Small intestine (tissue), 7 donors: ENCODE data around the gene CKMT2. TPM values are rescaled to one million over a fixed set of nuclear protein-coding genes. Genes with fewer than 3 reads are reported as not detected.

Source experiments
- DNase-seq, 2 donors: peaks; one replicate each; pipeline versions ENCODE4 v3.0.0 to v3.0.0-alpha.2; 2013
- FAIRE-seq: peaks from 2 replicates; lab custom pipeline; 2012; peaks lifted over from hg19 to GRCh38; lab: Jason Lieb, UNC
- H3K27ac ChIP-seq, 3 donors: one replicate each; pipeline ENCODE4 v1.5.1; 2013; ENCODE audit warnings: low read length in 2 of 3, mild to moderate bottlenecking in 2 of 3, control low read depth in 1 of 3, inconsistent platforms in 1 of 3, low read depth in 1 of 3, moderate library complexity in 1 of 3
- H3K27me3 ChIP-seq, 3 donors: one replicate each; pipeline ENCODE4 v1.6.1; 2013; ENCODE audit warnings: low read length in 3 of 3, inconsistent platforms in 1 of 3; ENCODE audit not compliant: control insufficient read depth in 3 of 3, insufficient read depth in 3 of 3
- H3K36me3 ChIP-seq, 3 donors: one replicate each; pipeline ENCODE4 v1.6.1; 2013; ENCODE audit warnings: low read length in 3 of 3, inconsistent platforms in 1 of 3, low read depth in 1 of 3, mild to moderate bottlenecking in 1 of 3, moderate library complexity in 1 of 3; ENCODE audit not compliant: control insufficient read depth in 3 of 3, insufficient read depth in 2 of 3
- H3K4me1 ChIP-seq, 3 donors: one replicate each; pipeline ENCODE4 v1.6.1; 2013; ENCODE audit warnings: low read length in 2 of 3, inconsistent platforms in 1 of 3, low read depth in 1 of 3, mild to moderate bottlenecking in 1 of 3, moderate library complexity in 1 of 3; ENCODE audit not compliant: control insufficient read depth in 3 of 3, insufficient read depth in 2 of 3
- H3K4me3 ChIP-seq, 3 donors: one replicate each; pipeline ENCODE4 v1.5.1; 2013; ENCODE audit warnings: low read length in 3 of 3, control low read depth in 1 of 3, inconsistent platforms in 1 of 3, low read depth in 1 of 3, mild to moderate bottlenecking in 1 of 3, moderate library complexity in 1 of 3
- H3K9me3 ChIP-seq, 2 donors: one replicate each; pipeline ENCODE4 v1.6.1; 2013; ENCODE audit warnings: low read depth in 1 of 2, low read length in 1 of 2; ENCODE audit not compliant: control insufficient read depth in 2 of 2, insufficient read depth in 1 of 2
- WGBS, 3 donors: extraction: QIAGEN DNeasy Blood & Tissue Kit; methylation state at CpG; one replicate each; pipeline ENCODE4 v1.1.7; 2013; 5-methylcytosine and 5-hydroxymethylcytosine counted together
- polyA plus RNA-seq, 4 donors: library from polyadenylated mRNA; stranded (reverse) in 3 of 4; unstranded in 1 of 4; fragments of 200-250 nt in 3 of 4; fragments of 120-200 nt in 1 of 4; gene quantifications; one replicate each; pipeline versions ENCODE4 v1.2.1 to v1.2.3, GENCODE V29; 2013
- donor health status: healthy with polysubstance abuse.
- donor health status: control.
- donor health status: control.
- donor health status: Bipolar disorder and iron deficiency.
- donor health status: healthy.

CKMT2 gene
- polyA plus RNA-seq, 4 donors: 1.9 to 9.7 (median 2.5) TPM

DNA sequence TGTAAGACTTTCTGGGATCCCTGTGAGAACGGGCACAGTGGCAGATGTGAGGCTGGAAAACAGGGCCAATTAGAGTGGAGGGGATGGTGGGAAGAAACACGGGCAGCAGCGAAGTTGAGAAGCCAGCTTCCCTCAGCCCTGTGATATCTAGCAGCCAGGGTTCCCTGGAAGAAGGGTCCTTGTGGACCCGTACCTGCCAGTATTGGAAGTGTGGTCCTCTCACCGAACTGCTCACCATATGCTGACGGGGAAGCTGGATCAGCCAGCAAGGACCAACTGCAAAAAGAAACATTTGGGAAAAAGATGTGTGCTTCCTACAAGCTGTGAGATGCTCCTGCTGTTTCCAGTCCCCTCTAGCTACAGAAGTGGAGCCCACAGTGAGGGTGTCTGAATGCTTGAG lies 13.6 kb downstream of the CKMT2 start:
- H3K27me3 ChIP-seq: no peaks in the 10 kb centered on the region
- H3K4me3 ChIP-seq: no peak overlapping the region
- peaks cover 0 to 10% (median 0%) of the 10 kb centered on the region in 3 donors for H3K36me3 ChIP-seq
- H3K4me1 ChIP-seq: peaks cover 0 to 3% (median 0%) of the 10 kb centered on the region in 3 donors
- no peak overlapping the region for H3K27ac ChIP-seq
- DNase-seq (no peak), FAIRE-seq (no peak)
- H3K9me3 ChIP-seq: no peaks in the 10 kb centered on the region
- 94 to 99% (median 97%) methylated on average over 6 of the region's 6 CpGs for WGBS, 3 donors

DNA sequence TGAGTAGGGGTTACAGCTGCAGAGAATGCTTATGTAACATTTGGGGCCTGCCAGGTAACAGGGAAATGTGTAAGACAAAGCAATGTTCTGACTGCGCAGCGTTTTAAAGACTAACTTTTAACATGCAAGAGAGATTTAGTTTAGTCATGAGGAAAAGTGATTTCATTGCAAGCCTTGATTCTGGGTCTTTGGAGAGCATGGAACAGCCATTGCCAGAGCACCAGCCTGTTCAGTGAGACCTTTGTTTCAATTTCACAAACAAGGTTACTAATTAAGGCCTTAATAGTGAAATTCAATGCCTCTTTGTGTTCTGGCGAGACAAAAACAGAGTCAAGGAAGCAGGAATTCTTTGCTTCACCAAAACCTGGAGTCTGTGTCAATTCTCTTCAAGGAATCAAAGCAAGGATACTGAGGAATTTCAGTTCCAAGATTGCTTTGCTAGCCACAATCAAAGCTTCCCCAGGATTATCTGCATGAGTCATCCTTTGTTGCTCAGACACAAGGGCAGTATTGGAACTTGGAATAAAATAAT lies 14.4 kb downstream of the CKMT2 start:
- 71 to 74% (median 72%) methylated on average over 3 of the region's 3 CpGs for WGBS, 3 donors
- DNase-seq (peak in 1 of 2 donors; percentile 7), FAIRE-seq (no peak)
- H3K27me3 ChIP-seq: no peaks in the 10 kb centered on the region
- no peak overlapping the region for H3K4me3 ChIP-seq
- no peaks in the 10 kb centered on the region for H3K9me3 ChIP-seq
- peaks cover 0 to 10% (median 0%) of the 10 kb centered on the region in 3 donors for H3K36me3 ChIP-seq
- no peak overlapping the region for H3K27ac ChIP-seq
- peaks cover 0 to 3% (median 0%) of the 10 kb centered on the region in 3 donors for H3K4me1 ChIP-seq

DNA sequence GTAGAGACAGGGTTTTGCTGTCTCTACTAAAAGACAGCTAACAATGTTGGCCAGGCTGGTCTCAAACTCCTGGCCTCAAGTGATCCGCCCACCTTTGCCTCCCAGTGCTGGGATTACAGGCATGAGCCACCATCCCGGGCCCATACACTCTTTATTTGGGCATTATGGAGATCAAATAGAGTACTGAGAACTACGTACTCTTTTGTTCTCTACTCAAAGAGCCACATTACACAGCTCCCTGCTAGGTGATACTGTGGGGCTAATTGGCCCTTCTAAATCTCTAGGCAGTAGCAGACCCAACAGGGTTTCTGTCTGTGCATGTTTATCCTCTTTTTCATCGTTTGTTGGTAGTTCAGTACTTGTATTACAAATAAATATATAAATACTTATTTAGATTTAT lies 16.1 kb downstream of the CKMT2 start:
- peaks cover 0 to 14% (median 0%) of the 10 kb centered on the region in 3 donors for H3K36me3 ChIP-seq
- H3K27me3 ChIP-seq: no peaks in the 10 kb centered on the region
- FAIRE-seq: no peak
- DNase-seq: no peak
- no peaks in the 10 kb centered on the region for H3K9me3 ChIP-seq
- H3K4me1 ChIP-seq: no peaks in the 10 kb centered on the region
- H3K27ac ChIP-seq: no peak overlapping the region
- 91 to 98% (median 94%) methylated on average over 4 of the region's 4 CpGs for WGBS, 3 donors
- no peak overlapping the region for H3K4me3 ChIP-seq

DNA sequence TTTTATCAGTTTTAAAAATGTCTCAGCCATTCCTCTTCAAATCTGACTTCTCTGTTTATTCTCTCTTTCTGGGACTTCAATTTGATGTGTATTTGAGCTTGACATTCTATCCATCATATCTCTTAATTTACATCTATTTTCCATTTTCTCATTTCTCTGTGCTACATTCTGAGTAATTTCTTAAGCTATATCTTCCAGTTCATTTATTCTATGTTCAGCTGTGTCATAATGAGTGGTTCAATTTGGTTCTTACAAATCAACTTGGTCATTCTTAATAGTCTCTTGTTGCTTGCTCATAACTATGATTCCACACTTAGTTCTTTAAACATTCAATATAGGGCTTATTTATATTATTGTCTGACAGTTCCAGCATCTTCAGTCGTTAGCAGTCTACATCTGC lies 16.9 kb downstream of the CKMT2 start:
- H3K27ac ChIP-seq: no peak overlapping the region
- H3K27me3 ChIP-seq: no peaks in the 10 kb centered on the region
- no peak overlapping the region for H3K4me3 ChIP-seq
- 92 to 100% (median 95%) methylated on average over 1 of the region's 1 CpG for WGBS, 3 donors
- peaks cover 0 to 20% (median 0%) of the 10 kb centered on the region in 3 donors for H3K36me3 ChIP-seq
- H3K9me3 ChIP-seq: no peaks in the 10 kb centered on the region
- FAIRE-seq (no peak), DNase-seq (no peak)
- H3K4me1 ChIP-seq: no peaks in the 10 kb centered on the region

DNA sequence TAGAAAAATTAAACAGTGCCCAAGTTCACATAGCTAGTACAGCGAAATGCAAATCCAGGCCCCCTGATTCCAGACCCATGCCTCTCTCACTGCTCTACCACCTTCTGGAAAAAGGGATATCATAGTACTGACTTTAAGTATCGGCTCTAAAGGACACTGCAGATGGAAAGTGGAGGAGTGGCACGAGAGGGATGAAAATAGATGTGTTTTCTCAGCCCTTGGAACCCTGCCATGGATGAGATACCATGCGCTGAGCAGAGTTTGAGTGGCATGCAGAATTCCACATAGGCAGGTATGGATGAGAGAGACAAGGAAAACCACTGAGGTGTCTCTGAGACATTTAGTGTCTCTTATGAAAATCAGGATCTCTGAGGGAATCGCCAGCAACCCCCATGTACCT lies 18.8 kb downstream of the CKMT2 start:
- Histone ChIP-seq H3K9me3 (no peaks in the 10 kb centered on the region), H3K27me3 (no peaks in the 10 kb centered on the region), H3K36me3 (peaks cover 0 to 18% (median 0%) of the 10 kb centered on the region in 3 donors), H3K27ac (no peak overlapping the region), H3K4me3 (no peak overlapping the region), H3K4me1 (no peaks in the 10 kb centered on the region)
- 71 to 76% (median 73%) methylated on average over 5 of the region's 5 CpGs for WGBS, 3 donors
- DNase-seq: no peak
- FAIRE-seq: no peak

DNA sequence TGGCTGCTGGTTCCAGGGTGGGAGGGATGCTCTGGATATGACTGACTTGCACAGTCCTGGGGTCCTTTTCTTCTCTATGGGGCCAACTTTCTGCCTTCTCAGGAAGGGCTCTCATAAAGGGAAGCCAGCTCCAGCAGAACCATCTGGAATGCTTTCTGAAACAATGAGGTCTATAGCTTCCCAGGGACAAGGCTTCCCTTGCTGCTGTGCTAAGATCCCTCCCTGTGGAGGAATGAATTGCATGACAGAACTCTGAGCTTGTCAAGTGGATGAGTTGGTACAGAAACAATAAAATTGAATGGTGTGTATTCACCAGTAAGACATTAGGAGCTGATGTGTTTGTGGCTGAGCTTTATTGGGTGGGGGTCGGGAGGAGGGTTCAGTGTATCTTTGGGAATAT lies 19.8 kb downstream of the CKMT2 start:
- DNase-seq (no peak), FAIRE-seq (no peak)
- WGBS, 3 donors: 90 to 94% (median 92%) methylated on average over 1 of the region's 1 CpG
- H3K27me3 ChIP-seq: no peaks in the 10 kb centered on the region
- H3K4me1 ChIP-seq: no peaks in the 10 kb centered on the region
- H3K4me3 ChIP-seq: no peak overlapping the region
- H3K27ac ChIP-seq: no peak overlapping the region
- peaks cover 0 to 18% (median 0%) of the 10 kb centered on the region in 3 donors for H3K36me3 ChIP-seq
- H3K9me3 ChIP-seq: no peaks in the 10 kb centered on the region

DNA sequence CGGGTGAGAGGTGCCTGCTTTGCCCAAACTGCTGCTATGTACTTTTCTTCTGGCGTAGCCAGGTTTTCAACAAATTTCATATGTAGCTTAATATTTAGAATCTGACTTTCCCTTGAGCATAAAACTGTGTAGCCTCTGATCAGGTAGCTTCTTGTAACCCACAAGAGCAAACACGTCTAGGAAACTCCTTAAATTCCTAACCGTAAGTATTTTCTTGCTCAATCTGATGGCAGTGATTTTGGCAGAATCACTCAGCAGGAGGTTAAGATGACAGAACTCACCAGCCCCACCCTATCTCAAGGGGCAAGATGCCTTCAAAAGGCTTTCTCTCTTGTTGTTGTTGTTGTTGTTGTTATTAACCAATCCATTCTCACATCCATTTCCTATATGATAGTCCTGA lies 20.8 kb downstream of the CKMT2 start:
- H3K27ac ChIP-seq: no peak overlapping the region
- no peaks in the 10 kb centered on the region for H3K27me3 ChIP-seq
- peaks cover 0 to 18% (median 0%) of the 10 kb centered on the region in 3 donors for H3K36me3 ChIP-seq
- FAIRE-seq (no peak), DNase-seq (no peak)
- H3K4me1 ChIP-seq: no peaks in the 10 kb centered on the region
- 85 to 97% (median 94%) methylated on average over 4 of the region's 4 CpGs for WGBS, 3 donors
- H3K9me3 ChIP-seq: no peaks in the 10 kb centered on the region
- H3K4me3 ChIP-seq: no peak overlapping the region

DNA sequence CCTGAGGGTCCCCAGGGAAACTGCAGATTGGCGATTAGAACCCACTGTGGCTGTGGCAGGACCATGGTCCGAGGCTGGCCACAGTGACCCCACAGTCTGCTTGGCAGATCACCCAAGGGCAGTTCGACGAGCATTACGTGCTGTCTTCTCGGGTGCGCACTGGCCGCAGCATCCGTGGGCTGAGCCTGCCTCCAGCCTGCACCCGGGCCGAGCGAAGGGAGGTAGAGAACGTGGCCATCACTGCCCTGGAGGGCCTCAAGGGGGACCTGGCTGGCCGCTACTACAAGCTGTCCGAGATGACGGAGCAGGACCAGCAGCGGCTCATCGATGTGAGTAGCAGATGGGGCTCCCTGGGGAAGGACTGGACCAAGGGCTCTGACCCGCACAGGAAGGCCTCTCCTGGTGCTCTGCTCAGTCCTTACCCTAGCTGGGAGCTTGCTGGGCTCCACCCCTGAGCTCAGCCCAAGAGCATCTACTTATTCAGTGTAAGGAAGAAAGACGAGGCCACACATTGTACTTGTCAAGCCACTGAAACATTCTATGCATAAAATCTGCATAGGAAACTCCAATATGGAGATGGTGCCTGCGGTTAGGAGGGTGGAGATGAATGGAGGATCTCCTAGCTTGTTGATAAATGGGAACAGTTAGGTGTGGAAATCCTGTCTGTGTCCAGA lies 21.9 kb downstream of the CKMT2 start:
- no peak overlapping the region for H3K4me3 ChIP-seq
- WGBS, 3 donors: 96 to 97% (median 97%) methylated on average over 21 of the region's 21 CpGs
- H3K36me3 ChIP-seq: peaks cover 0 to 20% (median 0%) of the 10 kb centered on the region in 3 donors
- no peaks in the 10 kb centered on the region for H3K27me3 ChIP-seq
- DNase-seq: no peak
- H3K4me1 ChIP-seq: no peaks in the 10 kb centered on the region
- no peaks in the 10 kb centered on the region for H3K9me3 ChIP-seq
- no peak overlapping the region for H3K27ac ChIP-seq
- FAIRE-seq: no peak
